Stimulated activated CD4-positive, alpha-beta T cell treated with anti-CD3 and anti-CD28 coated beads, Interleukin-2, amount 100 ng/mL, for 24 hours (primary cell): ENCODE results near the gene CPPED1.

Experiments
- DNase-seq, 2 donors: peaks; one replicate each; pipeline ENCODE4 v3.0.0-alpha.2; 2020

The CPPED1 gene

DNA sequence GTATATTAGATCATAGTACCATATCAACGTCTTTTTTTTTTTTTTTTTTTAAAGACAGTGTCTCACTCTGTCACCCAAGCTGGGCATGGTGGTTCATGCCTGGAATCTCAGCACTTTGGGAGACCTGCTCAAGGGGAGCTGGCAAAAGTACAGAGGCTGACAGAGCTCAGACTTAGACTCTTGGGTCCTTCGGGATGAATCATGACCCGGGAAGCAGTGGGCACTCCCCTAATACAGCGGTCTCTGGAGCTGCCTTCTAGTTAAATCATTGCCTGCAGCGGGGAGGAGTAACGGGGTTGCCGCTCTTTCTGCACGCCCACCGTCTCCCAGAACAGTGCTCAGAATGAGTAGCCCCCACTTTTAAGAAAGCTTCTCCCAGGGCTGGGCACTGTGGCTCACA, 174.4 kb downstream of the CPPED1 start:
- no peak for DNase-seq

DNA sequence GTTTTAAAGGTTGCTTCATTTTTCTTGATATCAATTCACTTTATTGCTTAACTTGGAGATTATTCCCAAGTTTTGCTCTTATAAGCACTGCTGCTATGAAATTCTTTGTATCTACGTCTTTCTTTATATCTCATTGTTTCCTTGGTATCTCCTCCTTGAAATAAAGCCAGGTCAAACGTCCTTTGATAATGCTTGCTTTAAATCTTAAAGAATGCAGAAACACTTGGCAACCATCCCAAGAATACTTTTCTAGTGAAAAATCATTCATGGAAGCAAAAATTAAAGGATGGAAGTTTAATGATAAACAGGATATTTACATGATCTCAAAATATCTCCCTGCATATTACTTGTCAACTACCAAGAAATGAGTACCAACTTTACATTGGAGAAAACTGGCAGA, 175.2 kb downstream of the CPPED1 start:
- DNase-seq: no peak

DNA sequence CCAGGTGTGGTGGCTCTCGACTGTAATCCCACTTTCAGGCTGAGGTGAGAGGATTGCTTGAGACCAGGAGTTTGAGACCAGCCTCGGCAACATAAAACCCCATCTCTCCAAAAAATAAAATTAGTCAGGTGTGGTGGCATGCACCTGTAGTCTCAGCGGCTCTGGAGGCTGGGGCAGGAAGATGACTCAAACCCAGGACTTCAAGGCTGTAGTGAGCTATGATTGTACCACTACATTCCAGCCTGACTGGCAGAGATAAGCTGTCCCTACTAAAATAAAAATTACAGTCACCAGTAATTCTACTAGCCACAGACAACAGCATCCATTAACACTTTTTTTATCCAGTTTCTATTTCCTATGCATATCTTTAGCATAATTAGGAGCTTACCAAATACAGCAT, 176.3 kb downstream of the CPPED1 start:
- DNase-seq: no peak

DNA sequence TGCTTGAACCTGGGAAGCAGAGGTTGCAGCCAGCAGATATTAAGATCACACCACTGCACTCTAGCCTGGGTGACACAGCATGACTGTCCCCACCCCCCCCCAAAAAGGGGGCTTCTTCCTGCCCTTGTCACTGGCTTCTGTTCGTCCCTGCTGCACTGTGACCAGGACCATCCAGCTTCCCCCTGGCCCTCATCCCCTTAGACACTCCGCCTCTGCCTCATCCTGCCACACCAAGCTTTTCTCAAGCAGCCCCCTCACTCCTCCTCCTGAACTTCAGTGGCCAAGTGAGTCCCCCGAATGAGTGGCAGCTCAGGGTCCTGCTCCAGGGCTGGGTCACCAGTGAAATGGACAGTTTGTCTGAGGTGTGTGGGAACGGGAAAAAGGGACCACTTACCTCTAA, 177.3 kb downstream of the CPPED1 start:
- DNase-seq: no peak

DNA sequence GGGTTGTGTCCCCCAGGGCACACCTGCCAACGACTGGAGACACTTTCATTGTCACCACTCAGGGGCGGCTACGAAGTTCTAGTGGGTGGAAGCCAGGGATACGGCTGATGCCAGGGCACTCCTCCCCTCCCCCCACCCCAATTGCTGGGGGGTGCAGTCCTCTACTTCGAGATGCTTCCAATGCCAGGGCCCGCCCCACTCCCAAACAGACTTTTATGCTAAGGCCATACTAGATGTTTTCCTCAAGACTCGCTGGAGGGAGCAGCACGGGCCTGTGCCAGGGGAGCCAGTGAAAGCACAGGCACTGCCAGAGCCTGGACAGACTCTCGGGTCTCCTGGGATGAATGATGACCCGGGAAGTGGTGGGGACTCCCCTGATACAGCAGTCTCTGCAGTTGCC, 178.0 kb downstream of the CPPED1 start:
- DNase-seq: no peak

DNA sequence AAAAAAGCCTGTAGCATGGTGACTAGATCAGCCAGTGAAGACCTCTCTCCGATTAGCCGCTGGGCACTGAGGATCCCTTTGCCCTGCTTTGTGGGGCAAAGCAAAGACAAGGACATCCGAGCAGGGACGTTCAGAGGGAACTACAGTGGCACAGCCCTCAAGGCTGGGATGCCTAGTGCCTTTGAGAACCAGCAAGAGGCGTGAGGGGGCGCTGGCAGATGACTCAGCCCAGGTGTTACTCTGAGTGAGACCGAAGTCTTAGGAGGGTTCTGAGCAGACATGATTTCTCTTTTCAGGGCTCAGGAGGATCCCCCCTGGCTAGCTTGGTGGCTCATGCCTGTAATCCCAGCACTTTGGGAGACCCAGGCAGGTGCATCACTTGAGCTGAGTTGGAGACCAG, 178.6 kb downstream of the CPPED1 start:
- peak in 1 of 2 donors; percentile 27 for DNase-seq

DNA sequence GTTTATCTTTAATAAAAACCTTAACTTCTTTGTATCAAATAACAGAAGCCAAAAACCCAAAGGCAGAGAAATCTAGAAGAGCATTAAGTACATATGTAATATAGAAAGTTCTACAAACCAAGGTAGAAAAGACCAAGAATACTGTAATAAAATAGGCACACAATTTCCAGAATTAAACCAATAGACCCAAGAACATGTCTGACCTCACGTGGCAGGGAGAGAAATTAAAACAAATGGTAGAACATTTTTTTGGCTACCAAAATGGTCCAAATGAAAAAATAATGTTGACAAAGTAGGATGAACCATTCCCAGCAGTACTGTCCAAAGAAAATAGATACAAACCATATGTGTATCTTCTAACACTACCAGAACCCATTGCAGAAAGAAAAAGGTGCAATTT, 183.5 kb downstream of the CPPED1 start:
- no peak for DNase-seq

DNA sequence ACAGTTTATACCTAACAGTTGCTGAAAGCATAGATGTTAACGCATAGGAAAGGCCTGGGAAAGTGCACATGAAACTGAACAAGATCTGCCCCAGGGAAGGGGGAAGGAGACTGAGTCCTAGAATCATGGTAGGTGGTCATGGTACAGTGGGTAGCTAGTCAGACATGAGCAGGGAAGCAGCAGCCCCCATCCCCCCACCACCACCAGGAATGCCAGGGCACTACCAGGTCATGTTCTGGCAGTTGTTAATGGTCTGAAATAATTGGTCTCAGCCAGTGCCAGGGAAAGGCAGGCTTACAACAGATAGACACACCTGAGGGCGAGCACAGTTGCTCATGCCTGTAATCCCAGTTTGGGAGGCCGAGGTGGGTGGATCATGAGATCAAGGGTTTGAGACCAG, 185.2 kb downstream of the CPPED1 start:
- DNase-seq: no peak

DNA sequence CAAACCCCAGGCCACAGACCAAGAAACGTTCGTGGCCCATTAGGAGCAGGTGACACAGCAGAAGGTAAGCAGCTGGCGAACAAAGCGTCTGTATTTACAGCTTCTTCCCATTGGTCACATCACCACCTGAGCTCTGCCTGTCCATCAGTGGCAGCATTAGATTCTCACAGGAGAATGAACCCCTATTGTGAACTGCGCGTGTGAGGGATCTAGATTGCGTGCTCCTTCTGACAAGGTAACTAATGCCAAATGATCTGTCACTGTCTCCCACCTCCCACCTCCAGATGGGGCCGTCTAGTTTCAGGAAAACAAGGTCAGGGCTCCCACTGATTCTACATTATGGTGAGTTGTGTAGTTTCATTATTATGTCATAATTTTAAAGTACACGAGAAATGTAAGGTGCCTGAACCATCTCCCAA, 186.3 kb downstream of the CPPED1 start:
- peak; percentile 52 to 67 for DNase-seq

DNA sequence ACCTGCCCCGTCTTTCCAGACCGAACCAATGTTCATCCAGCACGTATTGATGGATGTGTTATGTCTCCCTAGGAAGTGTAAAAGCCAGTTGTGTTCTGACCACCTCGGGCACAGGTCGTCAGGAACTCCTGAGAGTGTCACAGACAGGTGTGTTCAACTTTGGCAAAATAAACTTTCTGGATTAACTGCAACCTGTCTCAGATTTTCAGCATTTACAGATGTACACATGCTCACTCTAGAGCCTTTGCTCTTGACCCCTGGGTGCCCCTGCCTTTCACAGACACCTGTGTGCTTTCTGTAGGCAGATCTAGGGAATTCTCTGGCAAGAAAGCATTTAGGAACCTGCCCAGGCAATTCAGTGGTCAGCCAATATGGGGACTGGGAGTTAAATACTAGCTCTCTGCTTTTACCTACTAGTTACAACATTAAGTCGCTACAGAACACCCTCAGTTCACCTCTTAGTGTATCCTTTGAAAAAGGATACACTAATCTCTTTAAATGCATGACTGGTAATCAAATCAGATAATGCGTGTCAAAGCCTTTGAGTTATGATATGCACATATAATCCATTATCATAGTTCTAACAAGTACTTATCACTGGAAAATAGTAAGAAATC, 188.9 kb downstream of the CPPED1 start:
- no peak for DNase-seq

DNA sequence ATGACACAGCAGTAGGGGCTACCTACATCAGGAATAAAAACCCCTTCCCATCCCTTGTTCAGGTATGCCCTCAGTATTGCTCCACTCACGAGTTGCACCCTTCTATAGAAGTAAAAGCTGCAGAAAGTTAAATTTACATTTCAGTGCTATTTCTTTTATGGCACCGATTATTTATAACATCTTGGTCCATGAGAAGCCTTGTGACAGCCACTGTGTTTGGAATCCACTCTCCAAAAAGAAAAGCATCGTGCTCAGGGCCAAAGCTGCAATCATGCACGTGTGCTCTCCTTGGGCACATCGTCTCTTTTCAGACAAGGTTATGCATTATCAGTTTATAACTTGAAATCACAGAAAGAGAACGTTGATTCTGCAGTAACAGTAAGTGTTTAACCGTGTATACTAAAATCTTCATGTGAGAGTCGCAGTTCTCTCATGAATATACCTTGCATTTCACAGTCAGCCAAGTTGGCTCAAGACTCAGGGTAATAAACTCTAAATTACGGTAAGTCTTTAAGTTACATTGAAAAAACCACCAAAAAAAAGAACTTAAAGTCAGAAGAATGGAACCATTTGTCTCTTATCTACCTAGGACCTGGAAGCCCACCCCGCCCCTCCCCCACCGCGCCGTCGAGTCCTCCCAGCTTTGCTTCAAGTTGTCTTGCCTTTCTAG, 189.6 kb downstream of the CPPED1 start:
- DNase-seq: no peak

DNA sequence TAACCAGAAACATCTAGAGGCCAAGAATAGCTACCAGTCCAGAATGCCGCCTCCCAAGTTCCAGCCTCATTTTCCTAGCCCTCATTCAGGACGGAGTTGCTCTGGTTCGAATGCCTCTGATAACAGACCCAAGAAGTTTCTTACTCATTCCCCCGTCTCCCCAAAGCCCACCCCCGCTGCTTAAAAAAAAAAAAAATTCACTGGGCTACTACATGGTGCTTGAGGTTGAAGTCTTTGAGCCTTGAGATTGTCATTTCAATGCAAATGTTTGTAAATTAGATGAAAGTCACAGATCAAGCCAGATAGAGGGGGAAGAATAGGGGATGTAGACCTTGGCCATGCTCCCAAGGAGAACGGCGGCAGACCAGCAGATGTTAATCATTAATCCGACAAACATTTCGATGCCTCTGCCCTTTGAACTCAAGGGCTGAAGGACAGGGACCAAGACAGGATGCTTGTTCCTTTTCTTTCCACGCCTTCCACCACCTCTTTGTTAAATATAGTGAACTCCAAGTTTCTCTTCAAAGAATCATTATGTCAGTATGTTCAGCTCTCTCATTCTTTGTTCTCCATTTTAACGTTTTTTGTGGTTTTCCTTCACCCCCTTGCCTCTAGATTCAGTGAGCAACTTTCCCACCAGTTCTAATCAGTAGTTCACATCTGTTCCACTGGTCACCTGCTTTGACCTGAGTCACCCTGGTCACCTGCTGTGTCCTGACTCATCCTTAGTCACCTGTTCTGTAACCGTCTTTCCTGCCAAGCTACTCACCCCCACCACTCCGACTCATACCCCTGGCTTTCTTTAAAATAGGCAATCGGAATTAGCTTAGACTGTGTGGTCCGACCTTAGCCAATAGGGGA, 190.3 kb downstream of the CPPED1 start:
- peak; percentile 55 to 59 for DNase-seq

DNA sequence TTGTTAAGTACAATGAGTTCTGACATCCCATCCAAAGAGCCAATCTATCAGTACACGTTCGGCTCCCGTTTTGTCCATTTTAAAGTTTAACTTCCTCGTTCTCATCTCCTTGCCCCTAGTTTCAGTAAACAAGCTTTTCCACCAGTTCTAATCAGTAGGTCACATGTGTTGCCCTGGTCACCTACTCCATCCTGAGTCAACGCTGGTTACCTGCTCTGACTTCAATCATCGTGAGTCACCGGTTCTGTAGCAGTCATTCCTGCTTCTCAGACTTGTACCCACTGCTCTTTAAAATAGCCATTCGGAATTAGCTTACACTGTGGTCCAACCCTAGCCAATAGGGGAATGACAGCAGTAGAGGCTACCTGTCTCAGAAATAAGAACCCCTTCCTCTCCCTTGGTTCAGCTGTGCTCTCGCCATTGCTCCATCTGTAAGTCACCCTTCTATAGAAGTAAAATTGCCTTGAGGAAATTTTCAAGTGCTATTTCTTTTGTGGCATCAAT, 191.0 kb downstream of the CPPED1 start:
- peak in 1 of 2 donors; percentile 18 for DNase-seq

DNA sequence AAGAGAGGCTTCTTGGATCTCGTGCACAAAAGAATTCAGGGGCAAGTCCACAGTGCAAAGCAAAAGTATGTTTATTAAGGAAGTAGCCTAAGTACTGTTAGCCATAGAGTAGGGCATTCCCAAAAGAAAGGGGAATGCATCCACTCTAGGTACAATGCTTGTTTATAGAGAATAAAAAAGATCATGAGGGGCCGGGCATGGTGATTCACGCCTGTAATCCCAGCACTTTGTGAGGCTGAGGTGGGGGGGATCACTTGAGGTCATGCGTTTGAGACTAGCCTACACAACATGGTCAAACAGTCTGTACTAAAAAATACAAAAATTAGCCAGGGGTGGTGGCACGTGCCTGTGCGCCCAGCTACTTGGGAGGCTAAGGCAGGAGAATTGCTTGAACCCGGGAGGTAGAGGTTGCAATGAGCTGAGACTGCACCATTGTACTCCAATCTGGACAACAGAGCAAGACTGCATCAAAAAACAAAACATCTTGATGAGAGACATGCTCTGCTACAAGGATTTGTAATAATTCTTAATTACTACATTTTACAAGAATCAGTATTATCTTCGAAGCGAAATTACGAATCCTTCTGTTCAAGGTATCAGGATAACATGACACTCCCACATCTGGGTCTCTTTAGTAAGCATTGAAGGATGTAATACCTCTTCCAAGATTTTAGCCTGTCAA, 191.6 kb downstream of the CPPED1 start:
- DNase-seq: no peak

DNA sequence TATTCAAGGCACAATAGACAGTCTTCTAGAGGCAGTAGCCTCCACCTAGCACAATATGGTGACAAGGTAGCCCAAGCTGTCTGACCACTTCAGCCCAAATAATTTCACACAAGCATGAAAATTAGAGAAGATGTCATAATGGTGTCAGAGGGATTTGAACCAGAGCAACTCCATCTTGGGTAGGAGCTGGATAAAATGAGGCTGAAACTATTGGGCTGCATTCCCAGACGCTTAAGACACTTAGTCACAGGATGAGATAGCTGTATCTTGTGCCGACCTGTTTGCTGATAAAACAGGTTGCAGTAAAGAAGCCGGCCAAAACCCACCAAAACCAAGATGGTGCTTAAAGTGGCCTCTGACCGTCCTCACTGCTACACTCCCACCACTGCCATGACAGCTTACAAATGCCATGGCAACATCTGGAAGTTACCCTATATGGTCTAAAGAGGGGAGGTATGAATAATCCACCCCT, 192.6 kb downstream of the CPPED1 start:
- DNase-seq: no peak

DNA sequence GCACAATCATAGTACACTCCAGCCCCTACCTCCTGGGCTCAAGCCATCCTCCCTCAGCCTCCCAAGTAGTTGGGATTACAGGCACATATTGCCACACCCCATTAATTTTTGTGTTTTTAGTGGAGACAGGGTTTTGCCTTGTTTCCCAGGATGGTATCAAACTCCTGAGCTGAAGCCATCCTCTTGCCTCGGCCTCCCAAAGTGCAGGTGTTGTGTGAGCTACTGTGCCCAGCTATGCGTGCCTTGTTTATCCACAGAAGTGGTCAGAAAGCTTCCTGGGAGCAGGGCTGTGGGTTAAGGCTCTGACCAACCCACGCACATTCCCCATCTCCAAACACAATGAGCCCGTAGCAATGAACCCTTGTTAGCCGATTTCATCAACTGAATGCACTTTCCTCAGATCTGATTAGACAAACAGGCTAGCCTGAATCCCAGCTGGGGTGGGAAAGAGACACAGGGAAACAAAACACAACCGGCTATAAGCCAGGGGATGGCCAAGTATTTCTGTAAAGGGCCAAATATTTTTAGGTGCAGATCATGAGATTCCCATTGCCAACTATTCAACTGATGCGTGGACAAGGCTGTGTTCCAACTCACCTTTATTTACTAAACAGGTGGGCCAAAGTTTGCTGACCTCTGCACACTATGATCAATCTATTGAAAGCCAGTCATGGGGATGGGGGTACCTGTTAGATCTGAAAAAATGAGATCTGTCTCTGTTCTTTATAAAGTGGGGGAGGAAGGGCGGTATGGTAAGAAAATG, 193.6 kb downstream of the CPPED1 start:
- DNase-seq: no peak
